ENCODE data around the gene OR52N1.

DNA sequence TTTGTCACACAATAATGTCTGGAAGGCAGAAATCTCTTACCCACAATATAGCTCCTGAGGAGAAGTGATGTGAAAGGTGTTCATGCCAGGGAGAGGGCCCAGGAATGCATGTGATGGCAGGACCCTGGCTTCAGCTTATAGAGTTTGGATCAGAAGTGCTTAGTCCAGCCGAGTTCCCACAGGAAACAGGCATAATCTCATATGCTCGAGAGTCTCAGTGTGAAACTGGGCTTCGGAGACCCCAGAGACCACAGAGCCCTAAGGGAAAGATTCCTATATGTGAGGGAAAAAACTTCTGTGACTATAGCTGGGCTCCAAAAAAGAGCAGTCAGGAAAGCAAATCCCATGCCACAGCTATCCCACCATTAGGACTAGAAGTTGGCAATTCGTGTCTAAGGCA, 7.8 kb downstream of the OR52N1 start, which contains the start of gene OR52N5:
- TF ChIP-seq, protein P1, sequence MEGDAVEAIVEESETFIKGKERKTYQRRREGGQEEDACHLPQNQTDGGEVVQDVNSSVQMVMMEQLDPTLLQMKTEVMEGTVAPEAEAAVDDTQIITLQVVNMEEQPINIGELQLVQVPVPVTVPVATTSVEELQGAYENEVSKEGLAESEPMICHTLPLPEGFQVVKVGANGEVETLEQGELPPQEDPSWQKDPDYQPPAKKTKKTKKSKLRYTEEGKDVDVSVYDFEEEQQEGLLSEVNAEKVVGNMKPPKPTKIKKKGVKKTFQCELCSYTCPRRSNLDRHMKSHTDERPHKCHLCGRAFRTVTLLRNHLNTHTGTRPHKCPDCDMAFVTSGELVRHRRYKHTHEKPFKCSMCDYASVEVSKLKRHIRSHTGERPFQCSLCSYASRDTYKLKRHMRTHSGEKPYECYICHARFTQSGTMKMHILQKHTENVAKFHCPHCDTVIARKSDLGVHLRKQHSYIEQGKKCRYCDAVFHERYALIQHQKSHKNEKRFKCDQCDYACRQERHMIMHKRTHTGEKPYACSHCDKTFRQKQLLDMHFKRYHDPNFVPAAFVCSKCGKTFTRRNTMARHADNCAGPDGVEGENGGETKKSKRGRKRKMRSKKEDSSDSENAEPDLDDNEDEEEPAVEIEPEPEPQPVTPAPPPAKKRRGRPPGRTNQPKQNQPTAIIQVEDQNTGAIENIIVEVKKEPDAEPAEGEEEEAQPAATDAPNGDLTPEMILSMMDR (IDR thresholded peaks at IDR 0.05) = no peak
- no peak for TF ChIP-seq POLR2A (IDR thresholded peaks at IDR 0.05)
- TF ChIP-seq EP300 (IDR thresholded peaks at IDR 0.05) = no peak
